WTC11 (cell line): ENCODE results near the gene ZNF532. TPM values are rescaled to one million over a fixed set of nuclear protein-coding genes. Genes with fewer than 3 reads are reported as not detected.
A peak's percentile ranks its signal among the peaks of the same experiment; 100 is the strongest.

Source experiments
- ETV6 ChIP-seq: sonication (generic); formaldehyde crosslinking; IDR thresholded peaks from 2 replicates; pipeline ENCODE4 v1.8.1; 2022; ENCODE audit warnings: mild to moderate bottlenecking, missing genetic modification reagents
- FOXJ3 ChIP-seq: sonication (generic); formaldehyde crosslinking; IDR thresholded peaks from 2 replicates; pipeline ENCODE4 v1.9.0; 2021; ENCODE audit warnings: missing genetic modification reagents, mild to moderate bottlenecking, borderline replicate concordance
- FOXP1 ChIP-seq: sonication (generic); formaldehyde crosslinking; IDR thresholded peaks from 2 replicates; pipeline ENCODE4 v1.8.0; 2022; ENCODE audit warnings: missing genetic modification reagents, mild to moderate bottlenecking, moderate library complexity, borderline replicate concordance
- GABPB1 ChIP-seq: sonication (generic); formaldehyde crosslinking; IDR thresholded peaks from 2 replicates; pipeline ENCODE4 v1.8.1; 2023; ENCODE audit warnings: mild to moderate bottlenecking, missing genetic modification reagents
- GRHL2 ChIP-seq: fragments of 250-450 bp; sonication (Bioruptor Pico); IDR thresholded peaks from 2 replicates; pipeline ENCODE4 v1.8.0; 2022; ENCODE audit warnings: mild to moderate bottlenecking, moderate library complexity; ENCODE audit not compliant: insufficient replicate concordance, severe bottlenecking
- GTF2I ChIP-seq: fragments of 250-450 bp; sonication (Bioruptor Pico); conservative IDR thresholded peaks from 2 replicates; pipeline ENCODE4 v1.4.0; 2021; ENCODE audit warnings: mild to moderate bottlenecking
- HMGA2 ChIP-seq: fragments of 250-450 bp; sonication (Bioruptor Pico); IDR thresholded peaks from 2 replicates; pipeline ENCODE4 v1.4.0; 2021; ENCODE audit warnings: mild to moderate bottlenecking, moderate library complexity
- JUN ChIP-seq: sonication (generic); formaldehyde crosslinking; IDR thresholded peaks from 2 replicates; pipeline ENCODE4 v1.8.0; 2023; ENCODE audit warnings: mild to moderate bottlenecking, missing genetic modification reagents
- NFATC4 ChIP-seq: fragments of 250-450 bp; sonication (Bioruptor Pico); IDR thresholded peaks from 2 replicates; pipeline ENCODE4 v1.9.0; 2021; ENCODE audit warnings: mild to moderate bottlenecking
- NFE2L1 ChIP-seq: sonication (generic); formaldehyde crosslinking; IDR thresholded peaks from 2 replicates; pipeline ENCODE4 v1.8.1; 2023; ENCODE audit warnings: missing genetic modification reagents
- NR3C1 ChIP-seq: sonication (generic); formaldehyde crosslinking; conservative IDR thresholded peaks from 2 replicates; pipeline ENCODE4 v1.8.1; 2023; ENCODE audit warnings: low read depth, mild to moderate bottlenecking, missing genetic modification reagents
- RELA ChIP-seq: sonication (generic); formaldehyde crosslinking; IDR thresholded peaks from 2 replicates; pipeline ENCODE4 v1.8.1; 2022; ENCODE audit warnings: missing genetic modification reagents, mild to moderate bottlenecking, borderline replicate concordance
- TEAD1 ChIP-seq: sonication (generic); formaldehyde crosslinking; IDR thresholded peaks from 2 replicates; pipeline ENCODE4 v1.8.0; 2022; ENCODE audit warnings: mild to moderate bottlenecking, missing genetic modification reagents
- ZNF219 ChIP-seq: sonication (generic); formaldehyde crosslinking; IDR thresholded peaks from 2 replicates; pipeline ENCODE4 v1.8.0; 2023; ENCODE audit warnings: missing genetic modification reagents, mild to moderate bottlenecking, borderline replicate concordance
- ZNF263 ChIP-seq: sonication (generic); formaldehyde crosslinking; IDR thresholded peaks from 2 replicates; pipeline ENCODE4 v1.8.1; 2022; ENCODE audit warnings: low read depth, mild to moderate bottlenecking, moderate library complexity, missing genetic modification reagents
- ZNF416 ChIP-seq: fragments of 250-450 bp; sonication (Bioruptor Pico); IDR thresholded peaks from 2 replicates; pipeline ENCODE4 v1.9.0; 2021; ENCODE audit warnings: mild to moderate bottlenecking, inconsistent platforms
- ZNF423 ChIP-seq: fragments of 250-450 bp; sonication (Bioruptor Pico); IDR thresholded peaks from 2 replicates; pipeline ENCODE4 v2.1.2; 2022; ENCODE audit warnings: mild to moderate bottlenecking, moderate library complexity
- total RNA-seq: library from RNA; stranded (reverse); gene quantifications from 3 replicates; pipeline ENCODE4 v1.2.3, GENCODE V29; 2021
- TF ChIP-seq, protein P1 (sequence below): sonication (generic); formaldehyde crosslinking; IDR thresholded peaks from 2 replicates; pipeline ENCODE4 v1.8.0; 2022; ENCODE audit warnings: mild to moderate bottlenecking, missing genetic modification reagents
- TF ChIP-seq, protein P2 (sequence below): sonication (generic); formaldehyde crosslinking; IDR thresholded peaks from 2 replicates; pipeline ENCODE4 v1.8.0; 2022; ENCODE audit warnings: mild to moderate bottlenecking, missing genetic modification reagents
- TF ChIP-seq, protein P3 (sequence below): sonication (generic); formaldehyde crosslinking; IDR thresholded peaks from 2 replicates; pipeline ENCODE4 v1.8.0; 2022; ENCODE audit warnings: mild to moderate bottlenecking, missing genetic modification reagents
- TF ChIP-seq, protein P4 (sequence below): sonication (generic); formaldehyde crosslinking; IDR thresholded peaks from 2 replicates; pipeline ENCODE4 v1.8.1; 2023; ENCODE audit warnings: mild to moderate bottlenecking, missing genetic modification reagents, moderate library complexity
- TF ChIP-seq, protein P5 (sequence below): sonication (generic); formaldehyde crosslinking; IDR thresholded peaks from 2 replicates; pipeline ENCODE4 v1.8.0; 2023; ENCODE audit warnings: mild to moderate bottlenecking, missing genetic modification reagents

ZNF532 gene
- total RNA-seq, 1 experiment from 2014 or later: 171 TPM

DNA sequence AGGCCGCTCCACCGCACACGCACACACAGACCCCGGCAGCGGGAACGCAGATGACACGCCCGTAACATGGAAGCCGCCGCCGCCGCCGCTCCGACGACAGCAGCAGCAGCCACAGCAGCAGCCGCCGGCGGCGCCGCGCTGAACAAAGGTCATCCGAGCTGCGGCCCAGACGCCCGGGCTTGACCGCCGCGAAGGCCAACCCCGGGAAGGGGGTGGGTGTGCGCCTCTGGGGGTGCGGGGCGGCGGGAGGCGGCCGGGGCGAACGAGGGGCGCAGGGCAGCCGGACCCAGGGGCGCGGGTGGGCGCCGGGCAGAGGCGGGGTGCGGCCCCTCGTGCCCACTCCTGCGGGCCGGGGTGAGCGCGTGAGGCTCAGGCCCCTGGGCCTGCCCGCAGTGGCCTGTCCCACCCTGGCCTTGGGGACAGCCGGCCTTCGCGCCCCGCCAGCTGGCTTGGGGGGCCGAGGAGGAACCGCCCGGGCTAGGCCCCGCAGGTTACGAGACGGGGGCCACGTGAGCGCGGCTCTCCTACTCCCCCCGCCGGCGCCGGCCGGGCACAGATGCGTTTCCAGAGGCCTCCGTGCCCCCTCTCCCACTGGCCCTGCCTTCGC, 1.0 kb upstream of the ZNF532 start (continued):
- 0 out of 2 replicates have a peak, but pooled peaks have one; percentile 15 for TF ChIP-seq ETV6 (CRISPR knock-in tag)
- no peak for TF ChIP-seq NR3C1 (CRISPR knock-in tag)
- no peak for TF ChIP-seq ZNF423 (CRISPR knock-in tag)
- TF ChIP-seq GTF2I (CRISPR knock-in tag): no peak
- TF ChIP-seq, protein P1, sequence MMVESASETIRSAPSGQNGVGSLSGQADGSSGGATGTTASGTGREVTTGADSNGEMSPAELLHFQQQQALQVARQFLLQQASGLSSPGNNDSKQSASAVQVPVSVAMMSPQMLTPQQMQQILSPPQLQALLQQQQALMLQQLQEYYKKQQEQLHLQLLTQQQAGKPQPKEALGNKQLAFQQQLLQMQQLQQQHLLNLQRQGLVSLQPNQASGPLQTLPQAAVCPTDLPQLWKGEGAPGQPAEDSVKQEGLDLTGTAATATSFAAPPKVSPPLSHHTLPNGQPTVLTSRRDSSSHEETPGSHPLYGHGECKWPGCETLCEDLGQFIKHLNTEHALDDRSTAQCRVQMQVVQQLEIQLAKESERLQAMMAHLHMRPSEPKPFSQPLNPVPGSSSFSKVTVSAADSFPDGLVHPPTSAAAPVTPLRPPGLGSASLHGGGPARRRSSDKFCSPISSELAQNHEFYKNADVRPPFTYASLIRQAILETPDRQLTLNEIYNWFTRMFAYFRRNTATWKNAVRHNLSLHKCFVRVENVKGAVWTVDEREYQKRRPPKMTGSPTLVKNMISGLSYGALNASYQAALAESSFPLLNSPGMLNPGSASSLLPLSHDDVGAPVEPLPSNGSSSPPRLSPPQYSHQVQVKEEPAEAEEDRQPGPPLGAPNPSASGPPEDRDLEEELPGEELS (CRISPR knock-in tag): 0 out of 2 replicates have a peak, but pooled peaks have one; percentile 12
- TF ChIP-seq, protein P2, sequence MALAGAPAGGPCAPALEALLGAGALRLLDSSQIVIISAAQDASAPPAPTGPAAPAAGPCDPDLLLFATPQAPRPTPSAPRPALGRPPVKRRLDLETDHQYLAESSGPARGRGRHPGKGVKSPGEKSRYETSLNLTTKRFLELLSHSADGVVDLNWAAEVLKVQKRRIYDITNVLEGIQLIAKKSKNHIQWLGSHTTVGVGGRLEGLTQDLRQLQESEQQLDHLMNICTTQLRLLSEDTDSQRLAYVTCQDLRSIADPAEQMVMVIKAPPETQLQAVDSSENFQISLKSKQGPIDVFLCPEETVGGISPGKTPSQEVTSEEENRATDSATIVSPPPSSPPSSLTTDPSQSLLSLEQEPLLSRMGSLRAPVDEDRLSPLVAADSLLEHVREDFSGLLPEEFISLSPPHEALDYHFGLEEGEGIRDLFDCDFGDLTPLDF (CRISPR knock-in tag): no peak
- no peak for TF ChIP-seq ZNF219 (CRISPR knock-in tag)
- TF ChIP-seq RELA (CRISPR knock-in tag): no peak
- TF ChIP-seq, protein P3, sequence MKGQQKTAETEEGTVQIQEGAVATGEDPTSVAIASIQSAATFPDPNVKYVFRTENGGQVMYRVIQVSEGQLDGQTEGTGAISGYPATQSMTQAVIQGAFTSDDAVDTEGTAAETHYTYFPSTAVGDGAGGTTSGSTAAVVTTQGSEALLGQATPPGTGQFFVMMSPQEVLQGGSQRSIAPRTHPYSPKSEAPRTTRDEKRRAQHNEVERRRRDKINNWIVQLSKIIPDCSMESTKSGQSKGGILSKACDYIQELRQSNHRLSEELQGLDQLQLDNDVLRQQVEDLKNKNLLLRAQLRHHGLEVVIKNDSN (CRISPR knock-in tag): peak; percentile 57
- TF ChIP-seq JUN (CRISPR knock-in tag): peak; percentile 86
- TF ChIP-seq NFE2L1 (CRISPR knock-in tag): no peak
- TF ChIP-seq GRHL2 (CRISPR knock-in tag): no peak
- 0 out of 2 replicates have a peak, but pooled peaks have one; percentile 48 for TF ChIP-seq ZNF416 (CRISPR knock-in tag)
- no peak for TF ChIP-seq ZNF263
- no peak for TF ChIP-seq HMGA2
- TF ChIP-seq, protein P4, sequence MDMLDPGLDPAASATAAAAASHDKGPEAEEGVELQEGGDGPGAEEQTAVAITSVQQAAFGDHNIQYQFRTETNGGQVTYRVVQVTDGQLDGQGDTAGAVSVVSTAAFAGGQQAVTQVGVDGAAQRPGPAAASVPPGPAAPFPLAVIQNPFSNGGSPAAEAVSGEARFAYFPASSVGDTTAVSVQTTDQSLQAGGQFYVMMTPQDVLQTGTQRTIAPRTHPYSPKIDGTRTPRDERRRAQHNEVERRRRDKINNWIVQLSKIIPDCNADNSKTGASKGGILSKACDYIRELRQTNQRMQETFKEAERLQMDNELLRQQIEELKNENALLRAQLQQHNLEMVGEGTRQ (CRISPR knock-in tag): peak; percentile 63
- TF ChIP-seq GABPB1 (CRISPR knock-in tag): no peak
- TF ChIP-seq FOXJ3 (CRISPR knock-in tag): no peak
- TF ChIP-seq FOXP1: no peak; the same call in 1 of the 2 replicates
- no peak for TF ChIP-seq TEAD1 (CRISPR knock-in tag)
- TF ChIP-seq NFATC4: 0 out of 2 replicates have a peak, but pooled peaks have one; percentile 22
- TF ChIP-seq, protein P5, sequence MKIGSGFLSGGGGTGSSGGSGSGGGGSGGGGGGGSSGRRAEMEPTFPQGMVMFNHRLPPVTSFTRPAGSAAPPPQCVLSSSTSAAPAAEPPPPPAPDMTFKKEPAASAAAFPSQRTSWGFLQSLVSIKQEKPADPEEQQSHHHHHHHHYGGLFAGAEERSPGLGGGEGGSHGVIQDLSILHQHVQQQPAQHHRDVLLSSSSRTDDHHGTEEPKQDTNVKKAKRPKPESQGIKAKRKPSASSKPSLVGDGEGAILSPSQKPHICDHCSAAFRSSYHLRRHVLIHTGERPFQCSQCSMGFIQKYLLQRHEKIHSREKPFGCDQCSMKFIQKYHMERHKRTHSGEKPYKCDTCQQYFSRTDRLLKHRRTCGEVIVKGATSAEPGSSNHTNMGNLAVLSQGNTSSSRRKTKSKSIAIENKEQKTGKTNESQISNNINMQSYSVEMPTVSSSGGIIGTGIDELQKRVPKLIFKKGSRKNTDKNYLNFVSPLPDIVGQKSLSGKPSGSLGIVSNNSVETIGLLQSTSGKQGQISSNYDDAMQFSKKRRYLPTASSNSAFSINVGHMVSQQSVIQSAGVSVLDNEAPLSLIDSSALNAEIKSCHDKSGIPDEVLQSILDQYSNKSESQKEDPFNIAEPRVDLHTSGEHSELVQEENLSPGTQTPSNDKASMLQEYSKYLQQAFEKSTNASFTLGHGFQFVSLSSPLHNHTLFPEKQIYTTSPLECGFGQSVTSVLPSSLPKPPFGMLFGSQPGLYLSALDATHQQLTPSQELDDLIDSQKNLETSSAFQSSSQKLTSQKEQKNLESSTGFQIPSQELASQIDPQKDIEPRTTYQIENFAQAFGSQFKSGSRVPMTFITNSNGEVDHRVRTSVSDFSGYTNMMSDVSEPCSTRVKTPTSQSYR (CRISPR knock-in tag): no peak
- TF ChIP-seq, all 79 proteins: peak for 9
